OCI-LY3 (cell line): Measurements from ENCODE around the gene RSKR.

Source experiments
- CTCF ChIP-seq: fragments of 200-600, 300-600 bp; sonication (generic); IDR thresholded peaks from 2 replicates; pipeline ENCODE4 v1.5.1; 2014; ENCODE audit warnings: antibody characterized with exemption, low read length, low read depth
- EZH2phosphoT487 ChIP-seq: fragments of 200-600 bp; shearing (Covaris generic); IDR thresholded peaks from 2 replicates; pipeline ENCODE4 v1.6.1; 2018; ENCODE audit warnings: antibody characterized with exemption, mixed run types, low read depth

- no peak for TF ChIP-seq CTCF
- TF ChIP-seq EZH2phosphoT487 = no peak
Observed at GRCh38 chr17:28641579-28641978, 27.6 kb upstream of the RSKR start.
